ENCODE data around the gene CASQ2. TPM values are rescaled to one million over a fixed set of nuclear protein-coding genes. Genes with fewer than 3 reads are reported as not detected.
A peak's percentile ranks its signal among the peaks of the same experiment; 100 is the strongest.

The CASQ2 gene
- polyA plus RNA-seq, 3 donors: not detected

DNA sequence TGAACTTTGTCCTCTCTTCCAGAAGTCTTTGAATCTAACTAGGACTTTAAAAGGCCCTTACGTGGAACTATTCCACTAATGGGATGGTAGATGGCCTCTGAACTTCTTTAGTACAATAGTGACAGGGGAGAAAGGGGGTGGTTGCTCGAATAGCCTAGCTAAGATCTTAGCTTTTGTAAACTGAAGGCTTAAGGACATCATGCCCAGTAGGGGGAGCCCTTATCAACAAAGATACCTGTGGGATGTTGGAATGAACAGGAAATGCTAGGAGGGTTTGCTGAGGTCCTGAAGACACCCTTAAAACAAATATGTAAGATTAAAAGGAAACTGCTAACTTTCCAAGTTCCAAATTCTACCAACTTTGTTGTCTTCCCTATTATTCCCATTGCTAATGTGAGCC is 39.2 kb upstream of the CASQ2 start:
- H3K27me3 ChIP-seq (ENCODE audit: control insufficient read depth in 2 of 2, insufficient read depth in 2 of 2, low read length in 2 of 2): no peaks in the 10 kb centered on the region
- no peak overlapping the region for H3K4me2 ChIP-seq (replicated peaks; ENCODE audit: extremely low read depth, low read length, poor library complexity, severe bottlenecking)
- intact Hi-C loops (cut with micrococcal nuclease): loop anchor here (5.0 to 10.0 kb wide), 3 partner anchors 70 to 177 kb away; no protein-coding TSS in a partner anchor
- H3K9ac ChIP-seq (ENCODE audit: insufficient read depth, low read length, poor library complexity, severe bottlenecking): no peak overlapping the region
- no peak overlapping the region for H3K4me3 ChIP-seq (replicated peaks in 1 of 3; ENCODE audit: low read depth in 2 of 3, low read length in 3 of 3)
- peaks cover 12 to 17% of the 10 kb centered on the region in 2 donors for H3K4me1 ChIP-seq (ENCODE audit: control insufficient read depth in 1 of 2, insufficient read depth in 2 of 2, low read length in 2 of 2)
- no peak overlapping the region for H3K27ac ChIP-seq (ENCODE audit: low read depth in 1 of 2, low read length in 2 of 2)
- WGBS (ENCODE audit: insufficient coverage): 10% methylated on average over 2 of the region's 2 CpGs
- H3K36me3 Mint-ChIP-seq: no peaks in the 10 kb centered on the region
- H3K27me3 Mint-ChIP-seq (ENCODE audit: low read depth in 3 of 3): peaks cover 0 to 6% (median 0%) of the 10 kb centered on the region in 3 donors
- H3K79me2 ChIP-seq (ENCODE audit: insufficient read depth, low read length): no peaks in the 10 kb centered on the region
- no peaks in the 10 kb centered on the region for H3K9me3 Mint-ChIP-seq
- no peak overlapping the region for H3K27ac Mint-ChIP-seq
- H3K4me3 Mint-ChIP-seq: no peak overlapping the region
- peaks cover 15% of the 10 kb centered on the region for H3K4me1 Mint-ChIP-seq
- TF ChIP-seq, protein P1, sequence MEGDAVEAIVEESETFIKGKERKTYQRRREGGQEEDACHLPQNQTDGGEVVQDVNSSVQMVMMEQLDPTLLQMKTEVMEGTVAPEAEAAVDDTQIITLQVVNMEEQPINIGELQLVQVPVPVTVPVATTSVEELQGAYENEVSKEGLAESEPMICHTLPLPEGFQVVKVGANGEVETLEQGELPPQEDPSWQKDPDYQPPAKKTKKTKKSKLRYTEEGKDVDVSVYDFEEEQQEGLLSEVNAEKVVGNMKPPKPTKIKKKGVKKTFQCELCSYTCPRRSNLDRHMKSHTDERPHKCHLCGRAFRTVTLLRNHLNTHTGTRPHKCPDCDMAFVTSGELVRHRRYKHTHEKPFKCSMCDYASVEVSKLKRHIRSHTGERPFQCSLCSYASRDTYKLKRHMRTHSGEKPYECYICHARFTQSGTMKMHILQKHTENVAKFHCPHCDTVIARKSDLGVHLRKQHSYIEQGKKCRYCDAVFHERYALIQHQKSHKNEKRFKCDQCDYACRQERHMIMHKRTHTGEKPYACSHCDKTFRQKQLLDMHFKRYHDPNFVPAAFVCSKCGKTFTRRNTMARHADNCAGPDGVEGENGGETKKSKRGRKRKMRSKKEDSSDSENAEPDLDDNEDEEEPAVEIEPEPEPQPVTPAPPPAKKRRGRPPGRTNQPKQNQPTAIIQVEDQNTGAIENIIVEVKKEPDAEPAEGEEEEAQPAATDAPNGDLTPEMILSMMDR (IDR thresholded peaks at IDR 0.05): peak; percentile 81
- DNase-seq: peak; percentile 63 to 80 (median 75)
- no peaks in the 10 kb centered on the region for H4K20me1 ChIP-seq (ENCODE audit: insufficient read depth, low read length)
- no peak overlapping the region for H2AFZ ChIP-seq (ENCODE audit: insufficient read depth, low read depth, low read length, poor library complexity, severe bottlenecking)
- H3K36me3 ChIP-seq (replicated peaks in 1 of 2; ENCODE audit: control insufficient read depth in 1 of 2, insufficient read depth in 2 of 2, low read length in 2 of 2): no peaks in the 10 kb centered on the region
- no peaks in the 10 kb centered on the region for H3K9me3 ChIP-seq (replicated peaks in 1 of 2; ENCODE audit: control insufficient read depth in 1 of 2, insufficient read depth in 1 of 2, low read length in 2 of 2)

DNA sequence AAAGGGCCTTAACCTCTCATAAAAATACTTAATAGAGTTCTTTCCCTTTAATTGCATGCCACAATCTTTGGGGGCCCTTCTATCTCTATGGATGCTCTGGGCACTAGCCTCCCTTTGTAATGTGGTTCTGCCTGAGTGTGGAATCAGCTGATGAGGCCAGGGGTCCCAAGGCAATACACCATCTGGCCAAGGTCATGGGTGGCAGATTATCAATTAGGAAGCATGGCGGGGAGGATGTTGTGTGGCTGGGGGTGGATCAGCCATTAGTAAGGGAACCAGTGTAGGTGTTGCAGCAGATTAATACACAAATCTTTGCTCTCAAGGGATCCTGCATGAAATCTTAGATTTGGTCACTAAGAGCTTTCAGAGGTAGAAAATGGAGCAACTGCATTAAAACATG is 37.1 kb upstream of the CASQ2 start:
- TF ChIP-seq, protein P1 (IDR thresholded peaks at IDR 0.05): no peak
- H4K20me1 ChIP-seq (ENCODE audit: insufficient read depth, low read length): no peaks in the 10 kb centered on the region

More for the DNA sequence above, 37.1 kb upstream of the CASQ2 start:
- no CpG with 5 or more reads among the region's 1 CpG for WGBS (ENCODE audit: insufficient coverage)
- H3K4me3 ChIP-seq (replicated peaks in 1 of 3; ENCODE audit: low read depth in 2 of 3, low read length in 3 of 3): no peak overlapping the region
- no peaks in the 10 kb centered on the region for H3K79me2 ChIP-seq (ENCODE audit: insufficient read depth, low read length)
- intact Hi-C loops (cut with micrococcal nuclease): loop anchor here (5.0 to 10.0 kb wide), 3 partner anchors 72 to 179 kb away; no protein-coding TSS in a partner anchor
- Mint-ChIP-seq H3K4me1 (peaks cover 15% of the 10 kb centered on the region), H3K9me3 (no peaks in the 10 kb centered on the region), H3K27me3 (ENCODE audit: low read depth in 3 of 3) (peaks cover 0 to 6% (median 0%) of the 10 kb centered on the region in 3 donors), H3K4me3 (no peak overlapping the region), H3K36me3 (no peaks in the 10 kb centered on the region), H3K27ac (no peak overlapping the region)
- H3K27me3 ChIP-seq (ENCODE audit: control insufficient read depth in 2 of 2, insufficient read depth in 2 of 2, low read length in 2 of 2): no peaks in the 10 kb centered on the region
- H2AFZ ChIP-seq (ENCODE audit: insufficient read depth, low read depth, low read length, poor library complexity, severe bottlenecking): no peak overlapping the region
- no peaks in the 10 kb centered on the region for H3K36me3 ChIP-seq (replicated peaks in 1 of 2; ENCODE audit: control insufficient read depth in 1 of 2, insufficient read depth in 2 of 2, low read length in 2 of 2)
- no peak overlapping the region for H3K27ac ChIP-seq (ENCODE audit: low read depth in 1 of 2, low read length in 2 of 2)
- H3K9ac ChIP-seq (ENCODE audit: insufficient read depth, low read length, poor library complexity, severe bottlenecking): no peak overlapping the region
- H3K9me3 ChIP-seq (replicated peaks in 1 of 2; ENCODE audit: control insufficient read depth in 1 of 2, insufficient read depth in 1 of 2, low read length in 2 of 2): no peaks in the 10 kb centered on the region
- H3K4me1 ChIP-seq (ENCODE audit: control insufficient read depth in 1 of 2, insufficient read depth in 2 of 2, low read length in 2 of 2): peaks cover 12 to 17% of the 10 kb centered on the region in 2 donors
- no peak overlapping the region for H3K4me2 ChIP-seq (replicated peaks; ENCODE audit: extremely low read depth, low read length, poor library complexity, severe bottlenecking)
- DNase-seq: no peak
